ENCODE measurements around the gene SEC61B. TPM values are rescaled to one million over a fixed set of nuclear protein-coding genes. Genes with fewer than 3 reads are reported as not detected.

Gene SEC61B
- total and polyA plus RNA-seq, 2 donors from 2014 or later = 118 to 328 TPM

DNA sequence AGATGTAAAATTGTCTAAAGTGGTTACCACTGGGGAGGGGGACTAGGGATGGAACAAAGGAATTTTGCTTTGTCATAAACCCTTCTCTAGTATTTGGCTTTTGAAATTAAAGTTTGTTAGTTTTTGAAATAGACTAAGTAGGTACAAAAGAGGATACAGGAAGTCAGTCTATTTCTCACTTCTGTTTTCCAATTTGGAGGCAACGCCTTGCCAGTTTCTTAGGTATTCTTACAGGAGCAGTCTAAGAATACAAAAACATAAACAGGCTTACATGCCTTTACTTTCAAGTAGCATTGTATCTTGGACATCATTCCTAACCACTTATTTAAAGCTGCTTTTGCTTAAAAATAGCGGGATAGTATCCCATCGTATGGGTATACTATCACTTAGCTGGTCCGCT, 34.8 kb upstream of the SEC61B start:
- no peak for DNase-seq
- FAIRE-seq = no peak
- intact Hi-C loops (cut with DNase I) = no loop called here
- Histone ChIP-seq H3K4me3 (ENCODE audit: low read length in 3 of 3) (no peak overlapping the region), H3K9ac (ENCODE audit: low read length in 3 of 3) (no peak overlapping the region), H3K36me3 (ENCODE audit: control insufficient read depth in 2 of 3, insufficient read depth in 3 of 3, low read length in 3 of 3) (no peaks in the 10 kb centered on the region), H3K4me1 (ENCODE audit: control insufficient read depth in 2 of 3, insufficient read depth in 2 of 3, low read depth in 1 of 3, low read length in 3 of 3) (peaks cover 0 to 6% (median 0%) of the 10 kb centered on the region in 3 donors), H3K27ac (ENCODE audit: low read depth in 2 of 2, low read length in 2 of 2) (no peak overlapping the region), H3K27me3 (ENCODE audit: control insufficient read depth, insufficient read depth, low read length) (no peaks in the 10 kb centered on the region), H3K9me3 (ENCODE audit: control insufficient read depth in 2 of 3, insufficient read depth in 1 of 3, low read length in 3 of 3) (no peaks in the 10 kb centered on the region)
- TF ChIP-seq, protein P1, sequence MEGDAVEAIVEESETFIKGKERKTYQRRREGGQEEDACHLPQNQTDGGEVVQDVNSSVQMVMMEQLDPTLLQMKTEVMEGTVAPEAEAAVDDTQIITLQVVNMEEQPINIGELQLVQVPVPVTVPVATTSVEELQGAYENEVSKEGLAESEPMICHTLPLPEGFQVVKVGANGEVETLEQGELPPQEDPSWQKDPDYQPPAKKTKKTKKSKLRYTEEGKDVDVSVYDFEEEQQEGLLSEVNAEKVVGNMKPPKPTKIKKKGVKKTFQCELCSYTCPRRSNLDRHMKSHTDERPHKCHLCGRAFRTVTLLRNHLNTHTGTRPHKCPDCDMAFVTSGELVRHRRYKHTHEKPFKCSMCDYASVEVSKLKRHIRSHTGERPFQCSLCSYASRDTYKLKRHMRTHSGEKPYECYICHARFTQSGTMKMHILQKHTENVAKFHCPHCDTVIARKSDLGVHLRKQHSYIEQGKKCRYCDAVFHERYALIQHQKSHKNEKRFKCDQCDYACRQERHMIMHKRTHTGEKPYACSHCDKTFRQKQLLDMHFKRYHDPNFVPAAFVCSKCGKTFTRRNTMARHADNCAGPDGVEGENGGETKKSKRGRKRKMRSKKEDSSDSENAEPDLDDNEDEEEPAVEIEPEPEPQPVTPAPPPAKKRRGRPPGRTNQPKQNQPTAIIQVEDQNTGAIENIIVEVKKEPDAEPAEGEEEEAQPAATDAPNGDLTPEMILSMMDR (IDR thresholded peaks at IDR 0.05; ENCODE audit: borderline replicate concordance, extremely low read depth, insufficient read depth) = no peak

DNA sequence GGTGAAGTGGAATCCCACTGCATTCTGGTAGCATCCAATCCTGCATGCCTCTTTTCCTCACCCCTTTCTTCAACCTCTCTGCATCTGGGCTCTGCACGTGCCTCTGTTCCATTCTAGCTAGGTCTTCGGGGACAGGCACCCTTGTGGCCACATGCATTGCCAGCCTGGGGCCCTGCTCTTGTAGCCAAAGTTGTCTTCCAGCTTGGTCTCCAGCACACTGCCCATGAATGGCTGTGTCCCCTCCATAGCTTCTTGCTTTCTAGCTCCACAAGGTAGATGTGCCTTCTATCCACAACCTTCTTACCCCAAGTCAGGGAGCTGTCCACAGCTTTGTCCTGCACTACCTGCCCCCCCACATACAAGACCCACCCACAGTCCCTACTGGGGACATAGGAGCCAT, 32.9 kb upstream of the SEC61B start:
- no peak overlapping the region for H3K27ac ChIP-seq (ENCODE audit: low read depth in 2 of 2, low read length in 2 of 2)
- TF ChIP-seq, protein P1 (IDR thresholded peaks at IDR 0.05; ENCODE audit: borderline replicate concordance, extremely low read depth, insufficient read depth) = no peak
- FAIRE-seq = no peak
- intact Hi-C loops (cut with DNase I) = no loop called here
- peaks cover 0 to 6% (median 0%) of the 10 kb centered on the region in 3 donors for H3K4me1 ChIP-seq (ENCODE audit: control insufficient read depth in 2 of 3, insufficient read depth in 2 of 3, low read depth in 1 of 3, low read length in 3 of 3)
- H3K27me3 ChIP-seq (ENCODE audit: control insufficient read depth, insufficient read depth, low read length) = no peaks in the 10 kb centered on the region
- H3K9ac ChIP-seq (ENCODE audit: low read length in 3 of 3) = no peak overlapping the region
- no peak overlapping the region for H3K4me3 ChIP-seq (ENCODE audit: low read length in 3 of 3)
- no peaks in the 10 kb centered on the region for H3K9me3 ChIP-seq (ENCODE audit: control insufficient read depth in 2 of 3, insufficient read depth in 1 of 3, low read length in 3 of 3)
- H3K36me3 ChIP-seq (ENCODE audit: control insufficient read depth in 2 of 3, insufficient read depth in 3 of 3, low read length in 3 of 3) = no peaks in the 10 kb centered on the region
- no peak for DNase-seq

DNA sequence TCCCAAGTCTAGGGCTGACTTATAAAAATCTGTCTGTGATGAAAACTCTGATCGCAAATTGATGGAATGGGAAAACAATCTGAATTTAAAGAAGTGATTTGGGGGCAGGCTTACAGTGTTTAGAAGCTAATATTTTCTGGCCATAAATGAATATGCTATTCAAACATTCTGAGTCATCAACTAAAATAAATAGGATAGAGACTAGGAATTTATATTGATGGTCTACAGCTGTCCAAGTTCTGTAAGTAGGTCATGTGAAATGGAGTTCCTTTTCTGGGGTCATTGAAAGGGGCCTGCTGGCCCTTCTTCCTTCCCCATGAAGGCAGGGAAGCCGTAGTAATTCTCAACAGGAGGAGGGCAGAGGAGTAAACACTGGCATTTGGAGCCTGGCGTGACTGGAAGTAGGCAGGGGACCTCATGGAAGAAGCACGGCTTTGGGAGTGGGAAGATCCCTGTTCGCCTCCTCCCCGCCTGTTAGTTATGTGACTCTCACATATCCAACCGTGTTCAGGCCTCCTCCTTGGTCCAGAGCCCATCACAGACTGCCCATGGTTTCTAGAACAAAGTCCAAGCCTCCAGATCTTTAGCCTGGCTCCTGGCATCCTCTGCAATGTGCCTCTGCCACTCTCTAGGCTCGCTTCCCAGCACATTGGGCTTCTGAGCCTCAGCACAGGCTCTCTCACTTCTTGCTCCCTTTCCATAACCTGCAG, 32.0 kb upstream of the SEC61B start:
- DNase-seq = peak in 1 of 5 donors; percentile 57
- intact Hi-C loops (cut with DNase I) = no loop called here
- FAIRE-seq = no peak

More for the DNA sequence above, 32.0 kb upstream of the SEC61B start:
- Histone ChIP-seq H3K4me1 (ENCODE audit: control insufficient read depth in 2 of 3, insufficient read depth in 2 of 3, low read depth in 1 of 3, low read length in 3 of 3) (peaks cover 0 to 2% (median 0%) of the 10 kb centered on the region in 3 donors), H3K27me3 (ENCODE audit: control insufficient read depth, insufficient read depth, low read length) (no peaks in the 10 kb centered on the region), H3K9me3 (ENCODE audit: control insufficient read depth in 2 of 3, insufficient read depth in 1 of 3, low read length in 3 of 3) (no peaks in the 10 kb centered on the region), H3K36me3 (ENCODE audit: control insufficient read depth in 2 of 3, insufficient read depth in 3 of 3, low read length in 3 of 3) (no peaks in the 10 kb centered on the region), H3K27ac (ENCODE audit: low read depth in 2 of 2, low read length in 2 of 2) (no peak overlapping the region), H3K9ac (ENCODE audit: low read length in 3 of 3) (no peak overlapping the region), H3K4me3 (ENCODE audit: low read length in 3 of 3) (no peak overlapping the region)
- TF ChIP-seq, protein P1 (IDR thresholded peaks at IDR 0.05; ENCODE audit: borderline replicate concordance, extremely low read depth, insufficient read depth) = no peak
